ENCODE measurements around the gene FOXM1.
A peak's percentile ranks its signal among the peaks of the same experiment; 100 is the strongest.

The FOXM1 gene

GRCh38 chr12:2819810-2820209, 57.2 kb downstream of the FOXM1 start:
- H3K4me3 ChIP-seq (ENCODE audit: low read depth, low read length), result no peak overlapping the region
- DNase-seq (ENCODE audit: low read depth), result no peak
- TF ChIP-seq CTCF (conservative IDR thresholded peaks at IDR 0.05; ENCODE audit: low read depth, low read length), result no peak

GRCh38 chr12:2813214-2814185, 63.5 kb downstream of the FOXM1 start:
- H3K4me3 ChIP-seq (ENCODE audit: low read depth, low read length), result peak overlapping the region; percentile 98
- peak; percentile 82 for TF ChIP-seq CTCF (conservative IDR thresholded peaks at IDR 0.05; ENCODE audit: low read depth, low read length)
- peak; percentile 85 for DNase-seq (ENCODE audit: low read depth)

- TF ChIP-seq CTCF (conservative IDR thresholded peaks at IDR 0.05; ENCODE audit: low read depth, low read length), result no peak
- peak; percentile 99 for DNase-seq (ENCODE audit: low read depth)
- peak within 1 kb of the TSS; percentile 98 for H3K4me3 ChIP-seq (ENCODE audit: low read depth, low read length)
Observed at GRCh38 chr12:2812290-2813213, 64.4 kb downstream of the FOXM1 start, which contains the start of gene ITFG2. TSS of gene ITFG2 (plus strand) at chr12:2812668. CDS start at chr12:2812761, 93 bp downstream.

GRCh38 chr12:2811801-2812200, 65.2 kb downstream of the FOXM1 start:
- no peak for TF ChIP-seq CTCF (conservative IDR thresholded peaks at IDR 0.05; ENCODE audit: low read depth, low read length)
- peak overlapping the region; percentile 98 for H3K4me3 ChIP-seq (ENCODE audit: low read depth, low read length)
- DNase-seq (ENCODE audit: low read depth), result no peak
